ENCODE data around the gene SLC6A19. TPM values are rescaled to one million over a fixed set of nuclear protein-coding genes. Genes with fewer than 3 reads are reported as not detected.

SLC6A19 gene
- polyA plus RNA-seq, 1 of the 3 experiments (the other 2 are of a cell fraction) = not detected

DNA sequence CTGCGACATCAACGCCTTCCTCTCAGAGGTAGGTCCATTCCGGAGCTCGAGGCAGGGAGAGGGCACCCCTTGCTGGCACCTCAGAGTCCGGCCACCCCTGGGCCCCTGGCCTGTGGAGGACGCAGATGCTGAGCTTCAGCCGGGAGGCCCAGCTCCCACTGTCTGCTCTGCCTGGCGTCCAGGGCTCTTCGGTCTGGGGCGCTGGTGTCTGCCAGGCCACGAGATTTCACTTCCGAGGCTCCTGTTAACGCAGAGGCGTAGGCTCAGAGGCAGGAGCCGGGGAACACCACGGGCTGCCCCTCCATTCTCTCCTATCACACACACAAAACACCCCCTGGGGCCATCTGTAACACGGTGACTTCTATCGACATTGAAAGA is 15.5 kb downstream of the SLC6A19 start:
- Histone ChIP-seq H3K9me3 (no peaks in the 10 kb centered on the region), H3K9ac (no peak overlapping the region), H3K4me3 (ENCODE audit: low read depth in 2 of 2, low read length in 1 of 2) (no peak overlapping the region), H3K4me1 (ENCODE audit: control insufficient read depth in 1 of 2, insufficient read depth in 2 of 2, low read depth in 1 of 2, low read length in 1 of 2) (no peaks in the 10 kb centered on the region), H4K20me1 (ENCODE audit: insufficient read depth) (no peaks in the 10 kb centered on the region), H3K36me3 (replicated peaks in 1 of 2; ENCODE audit: control insufficient read depth in 1 of 2, insufficient read depth in 2 of 2, low read length in 1 of 2) (no peaks in the 10 kb centered on the region), H2AFZ (ENCODE audit: low read depth) (no peak overlapping the region), H3F3A (replicated peaks; ENCODE audit: insufficient read depth) (no peaks in the 10 kb centered on the region), H3K4me2 (no peak overlapping the region), H3K79me2 (ENCODE audit: insufficient read depth) (no peaks in the 10 kb centered on the region), H3K27ac (ENCODE audit: low read depth in 2 of 2, low read length in 1 of 2) (no peak overlapping the region), H3K27me3 (ENCODE audit: insufficient read depth) (no peaks in the 10 kb centered on the region; the same call in 1 of the 2 replicates), H3K9me2 (no peaks in the 10 kb centered on the region)
- WGBS (ENCODE audit: low lambda C conversion rate) = 36% methylated on average over 13 of the region's 18 CpGs
- ChIA-PET CTCF (interaction anchor here (0.7 kb wide), 1 partner anchor 11 kb away, joined by 3 read pairs; no protein-coding TSS in a partner anchor), POLR2A (no interaction called here)
- TF ChIP-seq TCF12 (IDR thresholded peaks at IDR 0.05) (no peak), EZH2phosphoT487 (IDR thresholded peaks at IDR 0.05; ENCODE audit: borderline replicate concordance, low read depth) (no peak), RXRA (IDR thresholded peaks at IDR 0.05; ENCODE audit: borderline replicate concordance, low read depth) (no peak), MEF2A (IDR thresholded peaks at IDR 0.05; ENCODE audit: borderline replicate concordance, low read depth) (no peak), ELF1 (IDR thresholded peaks at IDR 0.05) (no peak), NRF1 (IDR thresholded peaks at IDR 0.05; ENCODE audit: low read depth, low read length) (no peak), MXI1 (IDR thresholded peaks at IDR 0.05; ENCODE audit: low read depth, low read length) (no peak), TAF1 (IDR thresholded peaks at IDR 0.05; ENCODE audit: borderline replicate concordance, low read depth, low read length) (no peak), RFX5 (IDR thresholded peaks at IDR 0.05; ENCODE audit: low read length) (no peak), SMC3 (IDR thresholded peaks at IDR 0.05; ENCODE audit: low read depth, low read length) (no peak), NFIC (IDR thresholded peaks at IDR 0.05; ENCODE audit: borderline replicate concordance) (no peak)
- TF ChIP-seq, protein P1, sequence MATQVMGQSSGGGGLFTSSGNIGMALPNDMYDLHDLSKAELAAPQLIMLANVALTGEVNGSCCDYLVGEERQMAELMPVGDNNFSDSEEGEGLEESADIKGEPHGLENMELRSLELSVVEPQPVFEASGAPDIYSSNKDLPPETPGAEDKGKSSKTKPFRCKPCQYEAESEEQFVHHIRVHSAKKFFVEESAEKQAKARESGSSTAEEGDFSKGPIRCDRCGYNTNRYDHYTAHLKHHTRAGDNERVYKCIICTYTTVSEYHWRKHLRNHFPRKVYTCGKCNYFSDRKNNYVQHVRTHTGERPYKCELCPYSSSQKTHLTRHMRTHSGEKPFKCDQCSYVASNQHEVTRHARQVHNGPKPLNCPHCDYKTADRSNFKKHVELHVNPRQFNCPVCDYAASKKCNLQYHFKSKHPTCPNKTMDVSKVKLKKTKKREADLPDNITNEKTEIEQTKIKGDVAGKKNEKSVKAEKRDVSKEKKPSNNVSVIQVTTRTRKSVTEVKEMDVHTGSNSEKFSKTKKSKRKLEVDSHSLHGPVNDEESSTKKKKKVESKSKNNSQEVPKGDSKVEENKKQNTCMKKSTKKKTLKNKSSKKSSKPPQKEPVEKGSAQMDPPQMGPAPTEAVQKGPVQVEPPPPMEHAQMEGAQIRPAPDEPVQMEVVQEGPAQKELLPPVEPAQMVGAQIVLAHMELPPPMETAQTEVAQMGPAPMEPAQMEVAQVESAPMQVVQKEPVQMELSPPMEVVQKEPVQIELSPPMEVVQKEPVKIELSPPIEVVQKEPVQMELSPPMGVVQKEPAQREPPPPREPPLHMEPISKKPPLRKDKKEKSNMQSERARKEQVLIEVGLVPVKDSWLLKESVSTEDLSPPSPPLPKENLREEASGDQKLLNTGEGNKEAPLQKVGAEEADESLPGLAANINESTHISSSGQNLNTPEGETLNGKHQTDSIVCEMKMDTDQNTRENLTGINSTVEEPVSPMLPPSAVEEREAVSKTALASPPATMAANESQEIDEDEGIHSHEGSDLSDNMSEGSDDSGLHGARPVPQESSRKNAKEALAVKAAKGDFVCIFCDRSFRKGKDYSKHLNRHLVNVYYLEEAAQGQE (IDR thresholded peaks at IDR 0.05; ENCODE audit: low read depth, low read length) = no peak
- TF ChIP-seq, protein P2, sequence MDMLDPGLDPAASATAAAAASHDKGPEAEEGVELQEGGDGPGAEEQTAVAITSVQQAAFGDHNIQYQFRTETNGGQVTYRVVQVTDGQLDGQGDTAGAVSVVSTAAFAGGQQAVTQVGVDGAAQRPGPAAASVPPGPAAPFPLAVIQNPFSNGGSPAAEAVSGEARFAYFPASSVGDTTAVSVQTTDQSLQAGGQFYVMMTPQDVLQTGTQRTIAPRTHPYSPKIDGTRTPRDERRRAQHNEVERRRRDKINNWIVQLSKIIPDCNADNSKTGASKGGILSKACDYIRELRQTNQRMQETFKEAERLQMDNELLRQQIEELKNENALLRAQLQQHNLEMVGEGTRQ (IDR thresholded peaks at IDR 0.05; ENCODE audit: borderline replicate concordance, low read depth, low read length) = no peak
- TF ChIP-seq, protein P3, sequence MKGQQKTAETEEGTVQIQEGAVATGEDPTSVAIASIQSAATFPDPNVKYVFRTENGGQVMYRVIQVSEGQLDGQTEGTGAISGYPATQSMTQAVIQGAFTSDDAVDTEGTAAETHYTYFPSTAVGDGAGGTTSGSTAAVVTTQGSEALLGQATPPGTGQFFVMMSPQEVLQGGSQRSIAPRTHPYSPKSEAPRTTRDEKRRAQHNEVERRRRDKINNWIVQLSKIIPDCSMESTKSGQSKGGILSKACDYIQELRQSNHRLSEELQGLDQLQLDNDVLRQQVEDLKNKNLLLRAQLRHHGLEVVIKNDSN (IDR thresholded peaks at IDR 0.05; ENCODE audit: borderline replicate concordance, low read depth) = no peak
- no peak for DNase-seq

Measured in SK-N-SH (cell line).